Measurements from ENCODE around the gene CLPX. TPM values are rescaled to one million over a fixed set of nuclear protein-coding genes. Genes with fewer than 3 reads are reported as not detected.
A peak's percentile ranks its signal among the peaks of the same experiment; 100 is the strongest.

CLPX gene
- total and polyA plus RNA-seq, 4 donors: 45.2 to 55.2 (median 47.5) TPM

GRCh38 chr15:65208647-65209046, 23.5 kb upstream of the CLPX start:
- Histone ChIP-seq H3K4me3 (ENCODE audit: low read depth, low read length) (no peak overlapping the region), H3K4me1 (ENCODE audit: control insufficient read depth, insufficient read depth, low read length) (peaks cover 36% of the 10 kb centered on the region), H3K9me3 (ENCODE audit: control insufficient read depth, insufficient read depth, low read length) (no peaks in the 10 kb centered on the region), H3K27ac (ENCODE audit: low read depth, low read length) (no peak overlapping the region), H3K27me3 (ENCODE audit: control insufficient read depth, insufficient read depth, low read length) (no peaks in the 10 kb centered on the region), H3K36me3 (ENCODE audit: control insufficient read depth, insufficient read depth, low read length) (no peaks in the 10 kb centered on the region)
- no CpG with 5 or more reads among the region's 2 CpGs for WGBS (ENCODE audit: insufficient coverage)
- DNase-seq (ENCODE audit: low read depth in 4 of 6, low spot score in 6 of 6): peak in 2 of 6 donors; percentile 63 to 66

- Histone ChIP-seq H3K9me3 (ENCODE audit: control insufficient read depth, insufficient read depth, low read length) (no peaks in the 10 kb centered on the region), H3K36me3 (ENCODE audit: control insufficient read depth, insufficient read depth, low read length) (no peaks in the 10 kb centered on the region), H3K4me1 (ENCODE audit: control insufficient read depth, insufficient read depth, low read length) (peaks cover 36% of the 10 kb centered on the region), H3K27ac (ENCODE audit: low read depth, low read length) (no peak overlapping the region), H3K27me3 (ENCODE audit: control insufficient read depth, insufficient read depth, low read length) (no peaks in the 10 kb centered on the region), H3K4me3 (ENCODE audit: low read depth, low read length) (no peak overlapping the region)
- DNase-seq (ENCODE audit: low read depth in 4 of 6, low spot score in 6 of 6): no peak
- WGBS (ENCODE audit: insufficient coverage): 49% methylated on average over 6 of the region's 6 CpGs
These were observed 22.2 kb upstream of the CLPX start for GRCh38 chr15:65207280-65207840.

GRCh38 chr15:65206750-65207149, 21.6 kb upstream of the CLPX start:
- H3K9me3 ChIP-seq (ENCODE audit: control insufficient read depth, insufficient read depth, low read length): no peaks in the 10 kb centered on the region
- no peak overlapping the region for H3K4me3 ChIP-seq (ENCODE audit: low read depth, low read length)
- DNase-seq (ENCODE audit: low read depth in 4 of 6, low spot score in 6 of 6): no peak
- H3K36me3 ChIP-seq (ENCODE audit: control insufficient read depth, insufficient read depth, low read length): no peaks in the 10 kb centered on the region
- no peaks in the 10 kb centered on the region for H3K27me3 ChIP-seq (ENCODE audit: control insufficient read depth, insufficient read depth, low read length)
- no peak overlapping the region for H3K27ac ChIP-seq (ENCODE audit: low read depth, low read length)
- H3K4me1 ChIP-seq (ENCODE audit: control insufficient read depth, insufficient read depth, low read length): peaks cover 32% of the 10 kb centered on the region
- WGBS (ENCODE audit: insufficient coverage): 91% methylated on average over 20 of the region's 20 CpGs

- H3K27ac ChIP-seq (ENCODE audit: low read depth, low read length): no peak overlapping the region
- H3K36me3 ChIP-seq (ENCODE audit: control insufficient read depth, insufficient read depth, low read length): no peaks in the 10 kb centered on the region
- no peak overlapping the region for H3K4me3 ChIP-seq (ENCODE audit: low read depth, low read length)
- H3K27me3 ChIP-seq (ENCODE audit: control insufficient read depth, insufficient read depth, low read length): no peaks in the 10 kb centered on the region
- WGBS (ENCODE audit: insufficient coverage): 92% methylated on average over 10 of the region's 12 CpGs
- DNase-seq (ENCODE audit: low read depth in 4 of 6, low spot score in 6 of 6): no peak
- no peaks in the 10 kb centered on the region for H3K9me3 ChIP-seq (ENCODE audit: control insufficient read depth, insufficient read depth, low read length)
- peaks cover 16% of the 10 kb centered on the region for H3K4me1 ChIP-seq (ENCODE audit: control insufficient read depth, insufficient read depth, low read length)
These were observed 20.0 kb upstream of the CLPX start for GRCh38 chr15:65204931-65205660.

- H3K4me3 ChIP-seq (ENCODE audit: low read depth, low read length): no peak overlapping the region
- H3K27ac ChIP-seq (ENCODE audit: low read depth, low read length): no peak overlapping the region
- no peak for DNase-seq (ENCODE audit: low read depth in 4 of 6, low spot score in 6 of 6)
- WGBS (ENCODE audit: insufficient coverage): 89% methylated on average over 5 of the region's 6 CpGs
- H3K36me3 ChIP-seq (ENCODE audit: control insufficient read depth, insufficient read depth, low read length): no peaks in the 10 kb centered on the region
- no peaks in the 10 kb centered on the region for H3K9me3 ChIP-seq (ENCODE audit: control insufficient read depth, insufficient read depth, low read length)
- peaks cover 16% of the 10 kb centered on the region for H3K4me1 ChIP-seq (ENCODE audit: control insufficient read depth, insufficient read depth, low read length)
- no peaks in the 10 kb centered on the region for H3K27me3 ChIP-seq (ENCODE audit: control insufficient read depth, insufficient read depth, low read length)
These were observed 19.2 kb upstream of the CLPX start for GRCh38 chr15:65204236-65204930.

- Histone ChIP-seq H3K4me1 (ENCODE audit: control insufficient read depth, insufficient read depth, low read length) (peaks cover 1% of the 10 kb centered on the region), H3K27me3 (ENCODE audit: control insufficient read depth, insufficient read depth, low read length) (no peaks in the 10 kb centered on the region), H3K4me3 (ENCODE audit: low read depth, low read length) (no peak overlapping the region), H3K36me3 (ENCODE audit: control insufficient read depth, insufficient read depth, low read length) (no peaks in the 10 kb centered on the region), H3K9me3 (ENCODE audit: control insufficient read depth, insufficient read depth, low read length) (no peaks in the 10 kb centered on the region), H3K27ac (ENCODE audit: low read depth, low read length) (no peak overlapping the region)
- DNase-seq (ENCODE audit: low read depth in 4 of 6, low spot score in 6 of 6): no peak
- WGBS (ENCODE audit: insufficient coverage): no CpG with 5 or more reads among the region's 1 CpG
These were observed 16.8 kb upstream of the CLPX start for GRCh38 chr15:65201918-65202317.

- DNase-seq (ENCODE audit: low read depth in 4 of 6, low spot score in 6 of 6): no peak
- 93% methylated on average over 11 of the region's 12 CpGs for WGBS (ENCODE audit: insufficient coverage)
- Histone ChIP-seq H3K9me3 (ENCODE audit: control insufficient read depth, insufficient read depth, low read length) (no peaks in the 10 kb centered on the region), H3K4me1 (ENCODE audit: control insufficient read depth, insufficient read depth, low read length) (peaks cover 7% of the 10 kb centered on the region), H3K36me3 (ENCODE audit: control insufficient read depth, insufficient read depth, low read length) (peaks cover 4% of the 10 kb centered on the region), H3K27me3 (ENCODE audit: control insufficient read depth, insufficient read depth, low read length) (no peaks in the 10 kb centered on the region), H3K27ac (ENCODE audit: low read depth, low read length) (no peak overlapping the region), H3K4me3 (ENCODE audit: low read depth, low read length) (no peak overlapping the region)
These were observed 13.4 kb upstream of the CLPX start for GRCh38 chr15:65198571-65198970.

- DNase-seq (ENCODE audit: low read depth in 4 of 6, low spot score in 6 of 6): no peak
- Histone ChIP-seq H3K4me3 (ENCODE audit: low read depth, low read length) (no peak overlapping the region), H3K4me1 (ENCODE audit: control insufficient read depth, insufficient read depth, low read length) (peaks cover 7% of the 10 kb centered on the region), H3K27me3 (ENCODE audit: control insufficient read depth, insufficient read depth, low read length) (no peaks in the 10 kb centered on the region), H3K27ac (ENCODE audit: low read depth, low read length) (no peak overlapping the region), H3K36me3 (ENCODE audit: control insufficient read depth, insufficient read depth, low read length) (peaks cover 4% of the 10 kb centered on the region), H3K9me3 (ENCODE audit: control insufficient read depth, insufficient read depth, low read length) (no peaks in the 10 kb centered on the region)
- 99% methylated on average over 8 of the region's 8 CpGs for WGBS (ENCODE audit: insufficient coverage)
These were observed 12.1 kb upstream of the CLPX start for GRCh38 chr15:65197337-65197645.

- H3K27me3 ChIP-seq (ENCODE audit: control insufficient read depth, insufficient read depth, low read length): no peaks in the 10 kb centered on the region
- H3K9me3 ChIP-seq (ENCODE audit: control insufficient read depth, insufficient read depth, low read length): no peaks in the 10 kb centered on the region
- 92% methylated on average over 19 of the region's 19 CpGs for WGBS (ENCODE audit: insufficient coverage)
- H3K27ac ChIP-seq (ENCODE audit: low read depth, low read length): no peak overlapping the region
- H3K4me3 ChIP-seq (ENCODE audit: low read depth, low read length): no peak overlapping the region
- DNase-seq (ENCODE audit: low read depth in 4 of 6, low spot score in 6 of 6): no peak
- peaks cover 4% of the 10 kb centered on the region for H3K36me3 ChIP-seq (ENCODE audit: control insufficient read depth, insufficient read depth, low read length)
- H3K4me1 ChIP-seq (ENCODE audit: control insufficient read depth, insufficient read depth, low read length): peaks cover 7% of the 10 kb centered on the region
These were observed 11.6 kb upstream of the CLPX start for GRCh38 chr15:65196637-65197336.

Measured in spinal cord (tissue), 10 donors.